ENCODE data around the gene FRS3. TPM values are rescaled to one million over a fixed set of nuclear protein-coding genes. Genes with fewer than 3 reads are reported as not detected.

FRS3 gene, protein sequence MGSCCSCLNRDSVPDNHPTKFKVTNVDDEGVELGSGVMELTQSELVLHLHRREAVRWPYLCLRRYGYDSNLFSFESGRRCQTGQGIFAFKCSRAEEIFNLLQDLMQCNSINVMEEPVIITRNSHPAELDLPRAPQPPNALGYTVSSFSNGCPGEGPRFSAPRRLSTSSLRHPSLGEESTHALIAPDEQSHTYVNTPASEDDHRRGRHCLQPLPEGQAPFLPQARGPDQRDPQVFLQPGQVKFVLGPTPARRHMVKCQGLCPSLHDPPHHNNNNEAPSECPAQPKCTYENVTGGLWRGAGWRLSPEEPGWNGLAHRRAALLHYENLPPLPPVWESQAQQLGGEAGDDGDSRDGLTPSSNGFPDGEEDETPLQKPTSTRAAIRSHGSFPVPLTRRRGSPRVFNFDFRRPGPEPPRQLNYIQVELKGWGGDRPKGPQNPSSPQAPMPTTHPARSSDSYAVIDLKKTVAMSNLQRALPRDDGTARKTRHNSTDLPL
- total RNA-seq (2014; rRNA removed) (3.9 and 4.3 TPM in 2 replicates), Bru-seq, nascent RNA (percentile 52 among the genes with signal in this experiment), BruChase-seq, experiment 1, labeled RNA remaining after a 6-hour chase (percentile 56 among the genes with signal in this experiment), BruChase-seq, experiment 2, labeled RNA remaining after a 2-hour chase (percentile 51 among the genes with signal in this experiment)
- long read RNA-seq, partial matches to known transcripts = 7 of 14 reads
- long read RNA-seq, other reads (novel, unspliced or antisense) = 4 of 14 reads

DNA sequence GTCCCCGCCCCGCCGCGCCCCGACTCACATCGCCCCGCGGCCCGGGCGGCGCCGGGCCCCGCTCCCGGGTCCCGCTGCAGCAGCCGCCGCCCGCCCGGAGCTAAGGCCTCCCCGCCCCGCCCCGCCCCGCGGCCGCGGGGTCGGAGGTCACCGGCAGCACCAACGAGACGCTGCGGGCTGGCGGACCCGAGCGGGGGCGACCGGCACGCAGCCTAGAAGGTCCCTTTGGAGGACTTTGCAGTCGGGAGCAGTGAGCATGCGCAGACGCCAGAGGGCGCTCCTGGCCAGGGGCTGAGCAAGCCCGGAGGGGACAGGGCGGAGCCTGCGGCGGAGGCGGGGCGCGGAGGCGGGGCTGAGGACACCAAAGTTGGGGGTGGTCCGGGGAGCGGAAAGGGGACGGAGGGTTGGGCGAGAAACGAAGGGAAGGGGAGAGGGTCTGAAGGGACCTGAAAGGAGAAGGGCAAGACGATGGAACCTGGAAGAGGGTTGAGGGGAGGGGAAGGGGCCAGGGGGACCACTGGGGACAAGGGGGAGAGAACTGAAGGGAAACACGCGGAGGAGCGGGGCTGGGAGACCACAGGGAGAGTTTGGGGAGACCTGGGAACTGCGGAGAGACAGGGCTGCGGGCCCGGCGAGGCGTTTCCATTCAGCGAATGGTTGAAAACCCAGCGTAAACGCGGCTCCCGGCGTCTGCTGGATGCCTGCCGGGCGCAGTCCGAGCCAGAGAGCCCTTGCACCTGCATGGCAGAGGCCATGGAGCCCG is at the start of gene FRS3:
FRS3 (minus strand) TSS at position 113 of the 763 bp plus-strand sequence. CDS start 2,913 bp downstream, outside the sequence.
- Histone ChIP-seq H4K20me1 (ENCODE audit: low read length) (no peaks in the 10 kb centered on the region), H3K27me3 (ENCODE audit: low read length) (no peaks in the 10 kb centered on the region), H3K27ac (ENCODE audit: low read length) (no peak within 1 kb of the TSS), H3K9me3 (ENCODE audit: low read length) (no peaks in the 10 kb centered on the region), H3K4me2 (ENCODE audit: low read length) (peak within 1 kb of the TSS; percentile 99), H3K36me3 (ENCODE audit: low read depth, low read length) (no peaks in the 10 kb centered on the region; the same call in 1 of the 2 replicates), H3K79me2 (ENCODE audit: low read length) (peaks cover 6% of the 10 kb centered on the region; the same call in 1 of the 2 replicates), H3K4me3 (ENCODE audit: low read length) (peak within 1 kb of the TSS; percentile 93), H2AFZ (ENCODE audit: low read length) (peak within 1 kb of the TSS; percentile 99), H3K9ac (ENCODE audit: low read length) (peak within 1 kb of the TSS; percentile 67), H3F3A (ENCODE audit: low read length, unreplicated experiment) (no peaks in the 10 kb centered on the region), H3K9me2 (replicated peaks; ENCODE audit: low read length) (no peaks in the 10 kb centered on the region), H3K4me1 (ENCODE audit: insufficient read depth, low read length) (peaks cover 15% of the 10 kb centered on the region)
- peak; percentile 82 for ATAC-seq
- ChIA-PET CTCF (interaction anchor here (0.6 to 1.2 kb wide), 8 partner anchors 39 to 581 kb away, joined by 3 to 5 read pairs (median 3); partner anchors contain the start of genes BYSL and MED20), POLR2A (ENCODE audit: unreplicated experiment) (interaction anchor here (0.6 kb wide), 1 partner anchor 88 kb away, joined by 5 read pairs; no protein-coding TSS in a partner anchor)
- TF ChIP-seq, protein P1, sequence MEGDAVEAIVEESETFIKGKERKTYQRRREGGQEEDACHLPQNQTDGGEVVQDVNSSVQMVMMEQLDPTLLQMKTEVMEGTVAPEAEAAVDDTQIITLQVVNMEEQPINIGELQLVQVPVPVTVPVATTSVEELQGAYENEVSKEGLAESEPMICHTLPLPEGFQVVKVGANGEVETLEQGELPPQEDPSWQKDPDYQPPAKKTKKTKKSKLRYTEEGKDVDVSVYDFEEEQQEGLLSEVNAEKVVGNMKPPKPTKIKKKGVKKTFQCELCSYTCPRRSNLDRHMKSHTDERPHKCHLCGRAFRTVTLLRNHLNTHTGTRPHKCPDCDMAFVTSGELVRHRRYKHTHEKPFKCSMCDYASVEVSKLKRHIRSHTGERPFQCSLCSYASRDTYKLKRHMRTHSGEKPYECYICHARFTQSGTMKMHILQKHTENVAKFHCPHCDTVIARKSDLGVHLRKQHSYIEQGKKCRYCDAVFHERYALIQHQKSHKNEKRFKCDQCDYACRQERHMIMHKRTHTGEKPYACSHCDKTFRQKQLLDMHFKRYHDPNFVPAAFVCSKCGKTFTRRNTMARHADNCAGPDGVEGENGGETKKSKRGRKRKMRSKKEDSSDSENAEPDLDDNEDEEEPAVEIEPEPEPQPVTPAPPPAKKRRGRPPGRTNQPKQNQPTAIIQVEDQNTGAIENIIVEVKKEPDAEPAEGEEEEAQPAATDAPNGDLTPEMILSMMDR (conservative IDR thresholded peaks at IDR 0.05; ENCODE audit: low read depth, low read length) = peak; percentile 88
- no peak for TF ChIP-seq EZH2phosphoT487 (IDR thresholded peaks at IDR 0.05; ENCODE audit: borderline replicate concordance, low read length)
- DNase-seq = peak; percentile 98
- intact Hi-C loops (cut with micrococcal nuclease) = loop anchor here (1.0 to 10.0 kb wide), 3 partner anchors 175 to 445 kb away; no protein-coding TSS in a partner anchor
- BruUV-seq (replicated peaks) = no TSS peak

DNA sequence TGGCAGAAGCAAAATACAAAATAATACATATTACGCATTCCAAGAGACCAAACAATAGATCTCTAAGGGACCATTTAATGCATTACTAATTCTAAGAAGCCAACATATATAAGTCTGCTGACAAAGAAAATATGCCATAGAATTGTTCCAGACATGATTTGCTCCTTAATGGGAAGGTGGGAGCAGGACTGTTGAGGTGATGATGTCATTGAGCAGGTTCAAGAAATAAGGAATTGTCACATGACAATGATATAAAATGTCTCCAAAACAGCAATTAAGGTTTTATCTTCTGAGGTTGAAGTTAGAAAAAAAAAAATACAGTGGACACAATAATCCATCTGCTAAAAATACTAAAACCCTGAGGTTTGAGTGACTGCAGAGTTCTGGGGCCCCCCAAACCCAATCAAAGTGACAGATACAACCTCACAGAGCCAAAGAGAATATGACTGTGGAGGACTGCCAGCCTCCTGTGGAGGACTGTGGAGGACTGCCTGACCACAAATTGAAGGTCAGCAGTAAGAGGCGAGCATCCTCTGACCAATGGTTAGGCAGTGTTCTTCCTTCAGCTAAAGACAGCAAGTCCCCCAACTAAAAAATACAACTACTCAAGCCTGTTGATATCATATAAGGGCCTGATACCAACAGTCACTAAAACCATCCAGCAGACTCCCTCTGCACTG is 46.8 kb upstream of the FRS3 start:
- no peak overlapping the region for H3K27ac ChIP-seq (ENCODE audit: low read length)
- no peaks in the 10 kb centered on the region for H3K36me3 ChIP-seq (ENCODE audit: low read depth, low read length)
- no peaks in the 10 kb centered on the region for H3K9me3 ChIP-seq (ENCODE audit: low read length)
- H3K4me2 ChIP-seq (ENCODE audit: low read length) = no peak overlapping the region
- no peaks in the 10 kb centered on the region for H3K27me3 ChIP-seq (ENCODE audit: low read length)
- DNase-seq (no peak), ATAC-seq (no peak)
- H3F3A ChIP-seq (ENCODE audit: low read length, unreplicated experiment) = no peaks in the 10 kb centered on the region
- H4K20me1 ChIP-seq (ENCODE audit: low read length) = no peaks in the 10 kb centered on the region
- H3K9ac ChIP-seq (ENCODE audit: low read length) = no peak overlapping the region
- intact Hi-C loops (cut with micrococcal nuclease) = no loop called here
- POLR2A ChIA-PET (ENCODE audit: unreplicated experiment) = no interaction called here
- no peaks in the 10 kb centered on the region for H3K79me2 ChIP-seq (ENCODE audit: low read length)
- CTCF ChIA-PET = no interaction called here
- BruUV-seq (replicated peaks) = no TSS peak
- H3K4me1 ChIP-seq (ENCODE audit: insufficient read depth, low read length) = peaks cover 12% of the 10 kb centered on the region
- no peak overlapping the region for H3K4me3 ChIP-seq (ENCODE audit: low read length)
- TF ChIP-seq, protein P1 (conservative IDR thresholded peaks at IDR 0.05; ENCODE audit: low read depth, low read length) = no peak
- TF ChIP-seq EZH2 (IDR thresholded peaks at IDR 0.05; ENCODE audit: low read length, unreplicated experiment) (no peak), EZH2phosphoT487 (IDR thresholded peaks at IDR 0.05; ENCODE audit: borderline replicate concordance, low read length) (no peak)
- no peak overlapping the region for H2AFZ ChIP-seq (ENCODE audit: low read length)
- no peaks in the 10 kb centered on the region for H3K9me2 ChIP-seq (replicated peaks; ENCODE audit: low read length)

All from PC-3 (cell line).